Mucosa of descending colon (tissue), 3 donors: ENCODE data around the gene COMMD2. TPM values are rescaled to one million over a fixed set of nuclear protein-coding genes. Genes with fewer than 3 reads are reported as not detected.

ENCODE experiments used
- ATAC-seq: fragments of 200-7000 bp; cut with Tn5 transposase; one replicate; pipeline ENCODE4 v1.9.1; 2020; ENCODE audit warnings: mild to moderate bottlenecking, moderate library complexity
- DNase-seq, 3 donors: peaks; one replicate each; pipeline ENCODE4 v3.0.0-alpha.2; 2020
- H3K36me3 ChIP-seq: fragments of 200-600 bp; one replicate; pipeline ENCODE4 v1.8.0; 2021; ENCODE audit warnings: low read depth, mild to moderate bottlenecking
- H3K4me1 ChIP-seq: fragments of 200-600 bp; one replicate; pipeline ENCODE4 v1.8.0; 2021; ENCODE audit warnings: low read depth, mild to moderate bottlenecking
- H3K4me3 ChIP-seq: fragments of 200-600 bp; one replicate; pipeline ENCODE4 v1.8.0; 2021; ENCODE audit warnings: mild to moderate bottlenecking
- H3K9me3 ChIP-seq: fragments of 200-600 bp; one replicate; pipeline ENCODE4 v1.8.0; 2021; ENCODE audit warnings: mild to moderate bottlenecking
- intact Hi-C, 2 donors: fragments of 100-400 bp; cut with DNase I in 1 of 2; cut with micrococcal nuclease in 1 of 2; formaldehyde crosslinking; loops; one replicate each; pipeline versions ENCODE4 v1.11.0 to v1.11.1; 2022; cut with DNase I, micrococcal nuclease
- total RNA-seq, 3 donors: library from RNA; stranded (reverse); fragmentation: NEBNext Ultra II Directional in 2 of 3; extraction: Animal tissue kit (Norgen Biotek cat#: 25700) in 2 of 3; gene quantifications; one replicate each; pipeline versions ENCODE4 v1.2.1 to v1.2.4, GENCODE V29; 2021 to 2023
- TF ChIP-seq, protein P1 (sequence below): fragments of 200-600 bp; IDR thresholded peaks from one replicate; pipeline ENCODE4 v1.8.0; 2022; ENCODE audit warnings: antibody characterized with exemption, mild to moderate bottlenecking
- donor health status: DM: no; HTN: no; CAD: no; lungs with moderate emphysema.
- donor health status: DM: no; HTN: no; CAD: no.
- donor health status: DM: no; HTN: yes; CAD: no.

The COMMD2 gene
- total RNA-seq, 3 donors from 2014 or later, result 19.7 to 26.9 (median 25.4) TPM

DNA sequence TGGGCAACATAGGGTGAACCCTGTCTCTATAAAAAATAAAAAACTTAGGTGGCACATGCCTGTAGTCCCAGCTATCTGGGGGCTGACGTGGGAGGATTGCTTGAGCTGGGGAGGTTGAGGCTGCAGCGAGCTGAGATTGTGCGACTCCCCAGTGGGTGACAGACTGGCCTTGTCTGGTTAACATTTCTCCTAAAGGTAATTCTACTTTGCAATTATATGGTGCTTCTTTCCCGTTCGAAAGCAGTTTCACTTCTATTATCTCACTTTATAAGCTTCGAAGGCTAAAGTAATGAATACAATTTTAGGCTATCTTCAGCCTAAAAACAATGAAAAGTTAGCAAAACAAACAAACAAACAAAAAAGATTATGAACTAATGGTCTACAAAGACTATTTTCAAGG lies 35.3 kb downstream of the COMMD2 start:
- ATAC-seq (no peak), DNase-seq (no peak)
- TF ChIP-seq, protein P1, sequence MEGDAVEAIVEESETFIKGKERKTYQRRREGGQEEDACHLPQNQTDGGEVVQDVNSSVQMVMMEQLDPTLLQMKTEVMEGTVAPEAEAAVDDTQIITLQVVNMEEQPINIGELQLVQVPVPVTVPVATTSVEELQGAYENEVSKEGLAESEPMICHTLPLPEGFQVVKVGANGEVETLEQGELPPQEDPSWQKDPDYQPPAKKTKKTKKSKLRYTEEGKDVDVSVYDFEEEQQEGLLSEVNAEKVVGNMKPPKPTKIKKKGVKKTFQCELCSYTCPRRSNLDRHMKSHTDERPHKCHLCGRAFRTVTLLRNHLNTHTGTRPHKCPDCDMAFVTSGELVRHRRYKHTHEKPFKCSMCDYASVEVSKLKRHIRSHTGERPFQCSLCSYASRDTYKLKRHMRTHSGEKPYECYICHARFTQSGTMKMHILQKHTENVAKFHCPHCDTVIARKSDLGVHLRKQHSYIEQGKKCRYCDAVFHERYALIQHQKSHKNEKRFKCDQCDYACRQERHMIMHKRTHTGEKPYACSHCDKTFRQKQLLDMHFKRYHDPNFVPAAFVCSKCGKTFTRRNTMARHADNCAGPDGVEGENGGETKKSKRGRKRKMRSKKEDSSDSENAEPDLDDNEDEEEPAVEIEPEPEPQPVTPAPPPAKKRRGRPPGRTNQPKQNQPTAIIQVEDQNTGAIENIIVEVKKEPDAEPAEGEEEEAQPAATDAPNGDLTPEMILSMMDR, result no peak
- intact Hi-C loops, result loop anchor here (5.0 to 10.0 kb wide), 3 partner anchors 150 to 205 kb away; no protein-coding TSS in a partner anchor
- Histone ChIP-seq H3K4me1 (no peaks in the 10 kb centered on the region), H3K4me3 (no peak overlapping the region), H3K9me3 (peaks cover 6% of the 10 kb centered on the region), H3K36me3 (no peaks in the 10 kb centered on the region)

DNA sequence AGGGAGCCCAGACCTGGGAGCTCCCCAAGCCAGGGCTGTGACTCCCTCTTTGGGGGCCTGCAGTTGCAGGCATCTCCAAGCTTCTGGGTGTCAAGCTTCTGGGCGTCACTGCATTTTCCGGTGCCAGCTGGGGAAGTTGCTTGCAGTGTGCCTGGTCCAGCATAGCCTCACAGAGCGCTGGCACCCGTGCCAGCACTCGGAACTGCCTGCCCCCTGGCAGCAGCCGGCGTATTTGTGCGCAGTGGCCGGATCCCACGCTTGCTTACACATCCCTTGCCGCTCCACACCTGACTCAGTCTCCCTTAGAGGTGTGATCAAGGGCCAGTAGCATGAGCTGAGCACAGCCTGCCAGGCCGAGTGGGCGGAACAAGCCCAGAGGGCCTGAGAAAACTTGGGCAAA lies 37.0 kb downstream of the COMMD2 start:
- ATAC-seq, result no peak
- intact Hi-C loops, result loop anchor here (5.0 to 10.0 kb wide), 3 partner anchors 148 to 203 kb away; no protein-coding TSS in a partner anchor
- no peaks in the 10 kb centered on the region for H3K36me3 ChIP-seq
- no peaks in the 10 kb centered on the region for H3K9me3 ChIP-seq
- TF ChIP-seq, protein P1, result no peak
- no peaks in the 10 kb centered on the region for H3K4me1 ChIP-seq
- H3K4me3 ChIP-seq, result no peak overlapping the region
- no peak for DNase-seq

DNA sequence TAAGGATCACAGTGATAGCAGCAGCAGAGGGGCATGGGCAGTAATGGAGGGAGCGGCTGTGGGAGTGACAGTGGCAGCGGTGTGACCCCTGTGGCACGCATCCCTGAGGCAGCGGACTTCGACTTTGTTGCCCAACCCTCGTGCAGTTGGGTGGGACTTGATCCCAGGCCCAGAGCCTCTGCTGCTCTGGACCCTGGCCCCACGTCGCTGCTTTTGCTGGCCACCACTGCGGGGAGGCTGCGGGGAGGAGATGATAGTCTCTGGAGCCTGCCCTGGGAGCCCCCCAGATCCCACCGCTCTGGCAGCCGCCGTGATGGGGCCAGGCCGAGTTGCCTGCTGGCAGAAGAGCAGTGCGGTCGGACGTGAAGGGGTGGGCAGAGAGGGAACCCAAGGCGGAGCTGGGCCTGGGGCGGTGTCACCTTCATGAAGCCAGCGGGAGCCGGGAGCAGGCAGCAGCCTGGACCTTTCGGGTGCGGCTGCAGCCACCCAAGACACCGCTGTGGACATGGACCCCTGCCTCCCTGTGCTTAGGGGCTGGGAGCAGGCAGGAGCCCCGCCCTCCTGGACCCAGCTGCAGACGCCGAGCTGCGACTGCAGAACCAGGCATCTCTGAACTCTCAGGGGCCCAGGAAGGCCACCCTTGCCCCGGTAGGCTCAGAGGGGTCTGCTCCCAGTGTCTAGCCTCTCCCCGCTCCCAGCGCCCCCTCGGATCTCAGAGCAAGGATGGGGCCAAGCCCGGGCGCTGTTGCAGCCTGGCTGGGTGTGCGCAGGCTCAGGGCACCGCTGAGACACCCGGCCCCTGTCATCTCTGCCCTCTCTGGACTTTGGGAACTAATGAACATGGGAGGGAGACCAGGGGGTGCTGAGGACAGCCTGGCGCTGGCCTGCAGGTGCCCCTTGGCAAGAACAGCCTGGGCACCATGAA lies 38.3 kb downstream of the COMMD2 start:
- DNase-seq (no peak), ATAC-seq (no peak)
- TF ChIP-seq, protein P1, result no peak
- H3K9me3 ChIP-seq, result no peaks in the 10 kb centered on the region
- intact Hi-C loops, result loop anchor here in 1 of 2 donors (10.0 kb wide), 1 partner anchor 199 kb away; no protein-coding TSS in a partner anchor
- H3K4me1 ChIP-seq, result no peaks in the 10 kb centered on the region
- H3K36me3 ChIP-seq, result no peaks in the 10 kb centered on the region
- no peak overlapping the region for H3K4me3 ChIP-seq

DNA sequence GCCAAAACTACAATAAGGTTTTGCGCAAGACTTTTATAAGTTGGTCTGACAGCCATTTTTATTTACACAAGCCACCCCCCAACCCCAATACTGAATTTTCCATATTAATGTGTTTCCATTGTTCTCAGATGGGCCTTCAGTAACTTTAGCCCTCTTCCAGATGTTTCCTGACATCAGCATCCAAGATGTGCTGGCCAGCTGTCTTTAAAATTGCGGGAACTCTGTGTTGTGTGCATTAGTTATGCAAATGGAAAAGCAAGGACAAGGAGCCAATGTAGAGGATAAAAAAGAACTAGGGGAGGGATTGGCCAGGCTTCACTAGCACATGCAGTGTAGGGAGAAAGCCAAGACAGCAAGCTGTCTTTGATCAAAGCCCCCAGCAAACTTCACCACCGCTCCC lies 45.4 kb downstream of the COMMD2 start:
- no peaks in the 10 kb centered on the region for H3K36me3 ChIP-seq
- no peak for DNase-seq
- intact Hi-C loops, result no loop called here
- TF ChIP-seq, protein P1, result no peak
- H3K4me3 ChIP-seq, result no peak overlapping the region
- H3K9me3 ChIP-seq, result no peaks in the 10 kb centered on the region
- H3K4me1 ChIP-seq, result no peaks in the 10 kb centered on the region
- ATAC-seq, result no peak

DNA sequence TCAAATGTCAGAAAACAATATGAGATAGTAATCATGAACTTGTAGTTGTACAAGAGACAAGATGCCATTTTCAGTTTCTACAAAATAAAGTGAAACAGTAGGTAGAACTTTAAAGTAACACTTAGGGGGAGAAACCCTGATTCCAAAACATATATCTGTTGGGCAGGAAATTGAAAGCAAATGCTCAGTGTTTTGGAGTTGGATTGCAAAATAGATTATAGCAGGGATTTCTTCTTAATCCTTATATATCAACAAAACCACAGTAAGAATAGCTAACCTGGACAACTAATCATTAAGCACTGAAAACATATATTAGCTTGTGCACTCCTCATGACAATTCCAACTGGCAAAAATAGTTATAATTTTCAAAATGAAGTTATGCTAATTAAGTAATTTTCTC lies 46.9 kb downstream of the COMMD2 start:
- Histone ChIP-seq H3K4me1 (peaks cover 2% of the 10 kb centered on the region), H3K4me3 (no peak overlapping the region), H3K36me3 (no peaks in the 10 kb centered on the region), H3K9me3 (no peaks in the 10 kb centered on the region)
- intact Hi-C loops, result no loop called here
- DNase-seq, result no peak
- TF ChIP-seq, protein P1, result no peak
- no peak for ATAC-seq
